Uterus (tissue), 4 donors: ENCODE results near the gene LDHAL6A. TPM values are rescaled to one million over a fixed set of nuclear protein-coding genes. Genes with fewer than 3 reads are reported as not detected.

Experiments used
- DNase-seq, 2 donors: peaks; one replicate each; pipeline ENCODE4 v3.0.0-alpha.2; 2019 to 2020
- H3K27ac ChIP-seq, 2 donors: fragments of 200-600 bp; sonication (generic); 1 replicate in 1 of 2; 2 replicates in 1 of 2; pipeline ENCODE4 v1.5.1; 2016 to 2018
- H3K27me3 ChIP-seq, 2 donors: fragments of 200-600 bp; sonication (generic); one replicate each; pipeline ENCODE4 v1.5.1; 2018 to 2019; ENCODE audit warnings: control low read depth in 1 of 2
- H3K36me3 ChIP-seq, 2 donors: fragments of 200-600 bp; sonication (generic); one replicate each; pipeline ENCODE4 v1.5.1; 2019; ENCODE audit warnings: control low read depth in 1 of 2
- H3K4me1 ChIP-seq, 2 donors: fragments of 200-600 bp; sonication (generic); one replicate each; pipeline ENCODE4 v1.5.1; 2018 to 2019; ENCODE audit warnings: control low read depth in 1 of 2
- H3K4me3 ChIP-seq, 2 donors: fragments of 200-600 bp; sonication (generic); 1 replicate in 1 of 2; 2 replicates in 1 of 2; pipeline ENCODE4 v1.5.1; 2018 to 2019; ENCODE audit warnings: mild to moderate bottlenecking in 1 of 2
- H3K9me3 ChIP-seq, 2 donors: fragments of 200-600 bp; sonication (generic); one replicate each; pipeline ENCODE4 v1.5.1; 2019; ENCODE audit warnings: control low read depth in 1 of 2
- POLR2A ChIP-seq, 2 donors: fragments of 450-650 bp; IDR thresholded peaks; one replicate each; pipeline ENCODE4 v1.6.1; 2016; ENCODE audit warnings: antibody characterized with exemption in 2 of 2, mild to moderate bottlenecking in 1 of 2, moderate library complexity in 1 of 2
- intact Hi-C: fragments of 100-400 bp; cut with DNase I; formaldehyde crosslinking; loops from one replicate; pipeline ENCODE4 v1.15.1; 2023; ENCODE audit warnings: low total_unique reads
- total RNA-seq, 4 donors: library from RNA; depleted of rRNA in 3 of 4; stranded (reverse); fragments of >200 nt in 3 of 4; gene quantifications; one replicate each; pipeline versions ENCODE4 v1.1.0 to v1.2.4, GENCODE V29; 2014 to 2023
- TF ChIP-seq, protein P1 (sequence below), 4 experiments: fragments of 200-600 bp in 2 of 4; fragments of 450-650 bp in 2 of 4; sonication (generic) in 2 of 4; IDR thresholded peaks; one replicate each; pipeline ENCODE4 v1.5.1; 2016 to 2019; ENCODE audit warnings: antibody characterized with exemption in 4 of 4, mild to moderate bottlenecking in 2 of 4, moderate library complexity in 1 of 4
- donor health status: DM: yes; HTN: yes; CAD: no.

The LDHAL6A gene
- total RNA-seq, 4 donors from 2014 or later, result 0.24 to 0.28 TPM; not detected in 2

DNA sequence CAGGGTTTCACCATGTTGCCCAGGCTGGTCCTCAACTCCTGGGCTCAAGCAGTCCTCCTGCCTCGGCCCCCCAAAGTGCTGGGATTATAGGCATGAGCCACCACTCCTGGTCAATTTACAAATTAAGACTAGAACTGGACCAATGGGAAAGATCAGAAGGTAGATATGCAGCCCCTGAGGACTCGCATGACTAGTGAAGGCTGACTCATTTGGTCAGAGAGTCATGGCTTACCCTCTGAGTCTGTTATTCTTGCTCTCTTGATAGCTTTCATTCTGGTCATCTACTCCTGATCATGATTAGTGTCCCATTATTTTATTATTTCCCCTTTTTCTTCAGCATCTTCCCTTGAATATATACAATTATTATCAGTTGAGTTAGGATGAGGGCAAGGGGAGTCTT is 2.7 kb upstream of the LDHAL6A start:
- no peaks in the 10 kb centered on the region for H3K4me1 ChIP-seq
- no peaks in the 10 kb centered on the region for H3K27me3 ChIP-seq
- intact Hi-C loops, result no loop called here
- DNase-seq, result no peak
- TF ChIP-seq POLR2A (IDR thresholded peaks at IDR 0.05), result no peak
- TF ChIP-seq, protein P1, sequence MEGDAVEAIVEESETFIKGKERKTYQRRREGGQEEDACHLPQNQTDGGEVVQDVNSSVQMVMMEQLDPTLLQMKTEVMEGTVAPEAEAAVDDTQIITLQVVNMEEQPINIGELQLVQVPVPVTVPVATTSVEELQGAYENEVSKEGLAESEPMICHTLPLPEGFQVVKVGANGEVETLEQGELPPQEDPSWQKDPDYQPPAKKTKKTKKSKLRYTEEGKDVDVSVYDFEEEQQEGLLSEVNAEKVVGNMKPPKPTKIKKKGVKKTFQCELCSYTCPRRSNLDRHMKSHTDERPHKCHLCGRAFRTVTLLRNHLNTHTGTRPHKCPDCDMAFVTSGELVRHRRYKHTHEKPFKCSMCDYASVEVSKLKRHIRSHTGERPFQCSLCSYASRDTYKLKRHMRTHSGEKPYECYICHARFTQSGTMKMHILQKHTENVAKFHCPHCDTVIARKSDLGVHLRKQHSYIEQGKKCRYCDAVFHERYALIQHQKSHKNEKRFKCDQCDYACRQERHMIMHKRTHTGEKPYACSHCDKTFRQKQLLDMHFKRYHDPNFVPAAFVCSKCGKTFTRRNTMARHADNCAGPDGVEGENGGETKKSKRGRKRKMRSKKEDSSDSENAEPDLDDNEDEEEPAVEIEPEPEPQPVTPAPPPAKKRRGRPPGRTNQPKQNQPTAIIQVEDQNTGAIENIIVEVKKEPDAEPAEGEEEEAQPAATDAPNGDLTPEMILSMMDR (IDR thresholded peaks at IDR 0.05), result no peak
- H3K27ac ChIP-seq, result no peak overlapping the region
- no peak overlapping the region for H3K4me3 ChIP-seq
- H3K36me3 ChIP-seq, result no peaks in the 10 kb centered on the region
- H3K9me3 ChIP-seq, result no peaks in the 10 kb centered on the region

DNA sequence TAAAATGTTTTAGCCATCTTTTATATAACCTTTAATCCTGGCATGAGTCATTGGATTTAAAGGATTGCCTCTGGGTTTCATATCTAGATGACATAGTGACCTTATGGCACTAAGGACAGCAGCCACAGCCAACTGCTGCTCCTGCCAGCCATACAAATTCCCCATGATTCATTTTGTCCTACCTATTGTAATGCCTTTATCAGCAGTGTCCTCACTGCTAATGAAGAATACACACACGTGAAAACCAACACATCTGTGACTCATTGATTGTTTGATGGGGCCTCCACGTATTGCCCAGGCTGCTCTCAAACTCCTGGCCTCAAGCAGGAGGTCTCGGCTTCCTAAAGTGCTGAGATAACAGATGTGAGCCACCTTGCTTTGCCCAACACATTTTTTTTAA is 1.8 kb downstream of the LDHAL6A start:
- TF ChIP-seq, protein P1 (IDR thresholded peaks at IDR 0.05), result no peak
- TF ChIP-seq POLR2A (IDR thresholded peaks at IDR 0.05), result no peak
- DNase-seq, result no peak
- H3K36me3 ChIP-seq, result no peaks in the 10 kb centered on the region
- no peaks in the 10 kb centered on the region for H3K4me1 ChIP-seq
- no peak overlapping the region for H3K27ac ChIP-seq
- intact Hi-C loops, result no loop called here
- no peaks in the 10 kb centered on the region for H3K9me3 ChIP-seq
- H3K4me3 ChIP-seq, result no peak overlapping the region
- no peaks in the 10 kb centered on the region for H3K27me3 ChIP-seq

DNA sequence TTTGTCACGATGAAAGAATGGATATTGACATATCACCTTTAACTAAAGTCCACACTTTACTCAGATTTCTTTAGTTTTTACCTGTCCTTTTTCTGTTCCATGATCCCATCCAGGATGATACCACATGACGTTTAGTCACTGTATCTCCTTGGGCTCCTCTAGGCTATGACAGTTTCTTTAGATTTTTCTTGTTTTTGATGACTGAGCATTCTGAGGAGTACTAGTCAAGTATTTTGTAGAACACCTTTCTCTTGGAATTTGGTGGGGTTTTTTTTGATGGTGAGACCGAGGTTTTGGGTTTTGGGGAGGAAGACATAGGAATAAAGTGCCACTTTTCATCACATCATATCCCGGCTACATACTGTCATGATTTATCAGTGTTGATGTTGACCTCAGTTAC is 4.0 kb downstream of the LDHAL6A start:
- Histone ChIP-seq H3K4me3 (no peak overlapping the region), H3K4me1 (no peaks in the 10 kb centered on the region), H3K36me3 (no peaks in the 10 kb centered on the region), H3K9me3 (no peaks in the 10 kb centered on the region), H3K27me3 (no peaks in the 10 kb centered on the region), H3K27ac (no peak overlapping the region)
- no peak for DNase-seq
- TF ChIP-seq, protein P1 (IDR thresholded peaks at IDR 0.05), result no peak
- no peak for TF ChIP-seq POLR2A (IDR thresholded peaks at IDR 0.05)
- intact Hi-C loops, result no loop called here

DNA sequence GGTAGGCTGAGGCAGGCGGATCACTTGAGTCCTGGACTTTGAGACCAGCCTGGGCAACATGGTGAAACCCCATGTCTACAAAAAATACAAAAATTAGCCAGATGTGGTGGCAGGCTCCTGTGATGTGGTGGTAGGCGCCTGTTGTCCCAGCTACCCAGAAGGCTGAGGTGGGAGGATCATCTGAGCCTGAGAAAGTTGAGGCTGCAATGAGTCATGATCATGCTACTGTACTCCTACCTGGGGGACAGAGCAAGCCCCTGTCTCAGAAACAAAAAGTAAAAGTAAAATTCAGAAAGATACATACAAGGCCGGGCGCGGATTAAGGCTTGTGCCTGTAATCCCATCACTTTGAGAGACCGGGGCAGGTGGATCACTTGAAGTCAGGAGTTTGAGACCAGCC is 6.3 kb downstream of the LDHAL6A start:
- Histone ChIP-seq H3K36me3 (no peaks in the 10 kb centered on the region), H3K9me3 (no peaks in the 10 kb centered on the region), H3K4me3 (no peak overlapping the region), H3K27ac (no peak overlapping the region), H3K4me1 (no peaks in the 10 kb centered on the region), H3K27me3 (no peaks in the 10 kb centered on the region)
- no peak for DNase-seq
- no peak for TF ChIP-seq POLR2A (IDR thresholded peaks at IDR 0.05)
- TF ChIP-seq, protein P1 (IDR thresholded peaks at IDR 0.05), result no peak
- intact Hi-C loops, result no loop called here

DNA sequence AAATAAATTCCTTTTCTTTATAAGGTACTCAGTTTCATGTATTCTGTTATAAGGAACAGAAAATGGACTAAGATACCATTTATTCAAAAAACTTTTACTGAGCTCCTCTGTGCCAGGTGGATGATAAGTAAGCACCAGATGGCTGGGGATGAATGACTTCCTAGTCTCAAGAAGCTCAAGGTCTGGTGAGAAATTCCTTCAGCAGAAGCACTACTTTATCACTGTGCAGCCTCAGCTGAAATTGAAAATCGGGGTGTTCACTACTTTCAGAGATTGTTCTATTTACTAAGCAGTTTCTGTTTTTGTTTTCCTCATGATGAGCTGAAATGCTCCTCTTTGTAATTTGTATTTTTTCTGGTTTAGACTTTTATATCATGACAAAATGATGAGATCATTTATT is 7.8 kb downstream of the LDHAL6A start:
- Histone ChIP-seq H3K27me3 (no peaks in the 10 kb centered on the region), H3K36me3 (no peaks in the 10 kb centered on the region), H3K27ac (no peak overlapping the region), H3K4me3 (no peak overlapping the region), H3K9me3 (no peaks in the 10 kb centered on the region), H3K4me1 (no peaks in the 10 kb centered on the region)
- TF ChIP-seq, protein P1 (IDR thresholded peaks at IDR 0.05), result no peak
- TF ChIP-seq POLR2A (IDR thresholded peaks at IDR 0.05), result no peak
- DNase-seq, result no peak
- intact Hi-C loops, result no loop called here
